Left lung (tissue), 10 donors: ENCODE data around the gene SCTR. TPM values are rescaled to one million over a fixed set of nuclear protein-coding genes. Genes with fewer than 3 reads are reported as not detected.

Experiments
- ATAC-seq: fragments of 200-7000 bp; cut with Tn5 transposase; one replicate; pipeline ENCODE4 v1.9.1; 2020; ENCODE audit warnings: moderate library complexity
- DNase-seq, 4 donors: peaks; one replicate each; pipeline ENCODE4 v3.0.0-alpha.2; 2013 to 2020
- H3K27ac ChIP-seq, 2 donors: fragments of 200-600 bp; sonication (generic) in 1 of 2; one replicate each; pipeline versions ENCODE4 v1.5.0 to v1.8.0; 2020 to 2021
- H3K27me3 ChIP-seq, 2 donors: fragments of 200-600 bp; sonication (generic) in 1 of 2; one replicate each; pipeline versions ENCODE4 v1.5.0 to v1.8.0; 2020 to 2021
- H3K36me3 ChIP-seq, 2 donors: fragments of 200-600 bp; sonication (generic) in 1 of 2; one replicate each; pipeline versions ENCODE4 v1.5.0 to v1.8.0; 2020 to 2021
- H3K4me1 ChIP-seq, 2 donors: fragments of 200-600 bp; one replicate each; pipeline ENCODE4 v1.8.0; 2021
- H3K4me3 ChIP-seq, 2 donors: fragments of 200-600 bp; sonication (generic) in 1 of 2; one replicate each; pipeline versions ENCODE4 v1.5.0 to v1.8.0; 2020 to 2021; ENCODE audit warnings: mild to moderate bottlenecking in 1 of 2
- H3K9me3 ChIP-seq, 2 donors: fragments of 200-600 bp; sonication (generic) in 1 of 2; one replicate each; pipeline versions ENCODE4 v1.5.0 to v1.8.0; 2020 to 2021
- intact Hi-C, 2 donors: fragments of 100-400 bp; cut with DNase I; formaldehyde crosslinking; loops; one replicate each; pipeline versions ENCODE4 v1.11.2 to v1.14.2; 2022
- polyA plus RNA-seq, 6 donors: library from polyadenylated mRNA; unstranded; fragments of 120-200 nt; gene quantifications; one replicate each; pipeline ENCODE4 v1.2.1, GENCODE V29; 2013; ENCODE audit not compliant: insufficient read length in 6 of 6
- total RNA-seq, 2 donors: library from RNA; stranded (reverse); fragmentation: NEBNext Ultra II Directional; extraction: Animal tissue kit (Norgen Biotek cat#: 25700); gene quantifications; one replicate each; pipeline ENCODE4 v1.2.1, GENCODE V29; 2021
- TF ChIP-seq, protein P1 (sequence below), 2 donors: fragments of 200-600 bp; sonication (generic) in 1 of 2; IDR thresholded peaks; one replicate each; pipeline versions ENCODE4 v1.5.0 to v1.8.0; 2021; ENCODE audit warnings: antibody characterized with exemption in 2 of 2
- donor health status: DM: no; HTN: yes; CAD: no.
- donor health status: DM: no; HTN: no; CAD: no.

Gene SCTR
- total and polyA plus RNA-seq, 8 donors = 2.2 to 13.7 (median 8.0) TPM

GRCh38 chr2:119419803-119420508 lies 104.3 kb downstream of the SCTR start:
- Histone ChIP-seq H3K27ac (no peak overlapping the region), H3K9me3 (no peaks in the 10 kb centered on the region), H3K4me1 (no peaks in the 10 kb centered on the region), H3K4me3 (no peak overlapping the region), H3K36me3 (no peaks in the 10 kb centered on the region), H3K27me3 (no peaks in the 10 kb centered on the region)
- no peak for ATAC-seq
- intact Hi-C loops = no loop called here
- DNase-seq = no peak
- TF ChIP-seq, protein P1, sequence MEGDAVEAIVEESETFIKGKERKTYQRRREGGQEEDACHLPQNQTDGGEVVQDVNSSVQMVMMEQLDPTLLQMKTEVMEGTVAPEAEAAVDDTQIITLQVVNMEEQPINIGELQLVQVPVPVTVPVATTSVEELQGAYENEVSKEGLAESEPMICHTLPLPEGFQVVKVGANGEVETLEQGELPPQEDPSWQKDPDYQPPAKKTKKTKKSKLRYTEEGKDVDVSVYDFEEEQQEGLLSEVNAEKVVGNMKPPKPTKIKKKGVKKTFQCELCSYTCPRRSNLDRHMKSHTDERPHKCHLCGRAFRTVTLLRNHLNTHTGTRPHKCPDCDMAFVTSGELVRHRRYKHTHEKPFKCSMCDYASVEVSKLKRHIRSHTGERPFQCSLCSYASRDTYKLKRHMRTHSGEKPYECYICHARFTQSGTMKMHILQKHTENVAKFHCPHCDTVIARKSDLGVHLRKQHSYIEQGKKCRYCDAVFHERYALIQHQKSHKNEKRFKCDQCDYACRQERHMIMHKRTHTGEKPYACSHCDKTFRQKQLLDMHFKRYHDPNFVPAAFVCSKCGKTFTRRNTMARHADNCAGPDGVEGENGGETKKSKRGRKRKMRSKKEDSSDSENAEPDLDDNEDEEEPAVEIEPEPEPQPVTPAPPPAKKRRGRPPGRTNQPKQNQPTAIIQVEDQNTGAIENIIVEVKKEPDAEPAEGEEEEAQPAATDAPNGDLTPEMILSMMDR (IDR thresholded peaks at IDR 0.05) = no peak

GRCh38 chr2:119419065-119419464 lies 105.2 kb downstream of the SCTR start:
- no peaks in the 10 kb centered on the region for H3K36me3 ChIP-seq
- H3K9me3 ChIP-seq = no peaks in the 10 kb centered on the region
- TF ChIP-seq, protein P1 (IDR thresholded peaks at IDR 0.05) = no peak
- H3K4me3 ChIP-seq = no peak overlapping the region
- DNase-seq = no peak
- H3K27ac ChIP-seq = no peak overlapping the region
- no peak for ATAC-seq
- no peaks in the 10 kb centered on the region for H3K27me3 ChIP-seq
- no peaks in the 10 kb centered on the region for H3K4me1 ChIP-seq
- intact Hi-C loops = no loop called here

- DNase-seq (no peak), ATAC-seq (no peak)
- Histone ChIP-seq H3K36me3 (no peaks in the 10 kb centered on the region), H3K27ac (no peak overlapping the region), H3K9me3 (no peaks in the 10 kb centered on the region), H3K4me1 (no peaks in the 10 kb centered on the region), H3K27me3 (no peaks in the 10 kb centered on the region), H3K4me3 (no peak overlapping the region)
- TF ChIP-seq, protein P1 (IDR thresholded peaks at IDR 0.05) = no peak
- intact Hi-C loops = no loop called here
Observed at GRCh38 chr2:119417908-119418307, 106.4 kb downstream of the SCTR start.

DNA sequence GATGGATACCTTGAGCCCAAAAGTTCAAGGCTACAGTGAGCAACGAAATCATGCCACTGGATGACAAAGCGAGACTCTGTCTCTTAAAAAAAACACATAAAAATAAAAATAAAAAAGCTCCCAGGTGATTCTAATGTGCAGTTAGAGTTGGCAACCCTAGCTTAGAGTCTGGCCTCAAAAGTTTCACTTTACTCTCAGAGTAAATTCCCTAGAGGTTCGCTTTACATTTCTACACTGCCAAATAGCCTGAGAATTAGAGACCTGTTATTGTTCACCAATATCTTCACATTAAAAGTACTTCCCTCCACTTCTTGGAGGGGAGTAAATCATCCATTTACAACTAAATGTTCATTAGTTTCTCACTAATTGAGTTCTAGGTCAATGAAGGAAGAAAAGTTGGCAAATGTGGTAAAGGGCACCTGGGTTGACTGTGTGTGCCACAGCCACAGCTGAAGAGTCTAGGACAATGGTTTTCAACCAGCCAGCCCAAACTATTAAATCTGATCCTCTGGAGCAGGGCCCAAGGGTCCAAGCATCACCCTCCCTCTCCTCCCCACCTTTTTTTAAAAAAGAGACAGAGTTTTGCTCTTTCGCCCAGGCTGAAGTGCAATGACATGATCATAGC lies 107.9 kb downstream of the SCTR start:
- intact Hi-C loops = no loop called here
- no peak overlapping the region for H3K27ac ChIP-seq
- DNase-seq (no peak), ATAC-seq (no peak)
- TF ChIP-seq, protein P1 (IDR thresholded peaks at IDR 0.05) = no peak
- H3K9me3 ChIP-seq = no peaks in the 10 kb centered on the region
- no peaks in the 10 kb centered on the region for H3K36me3 ChIP-seq
- H3K27me3 ChIP-seq = no peaks in the 10 kb centered on the region
- no peak overlapping the region for H3K4me3 ChIP-seq
- H3K4me1 ChIP-seq = no peaks in the 10 kb centered on the region

- intact Hi-C loops = no loop called here
- H3K36me3 ChIP-seq = no peaks in the 10 kb centered on the region
- no peaks in the 10 kb centered on the region for H3K27me3 ChIP-seq
- no peak overlapping the region for H3K27ac ChIP-seq
- ATAC-seq = no peak
- no peaks in the 10 kb centered on the region for H3K4me1 ChIP-seq
- no peak overlapping the region for H3K4me3 ChIP-seq
- TF ChIP-seq, protein P1 (IDR thresholded peaks at IDR 0.05) = no peak
- DNase-seq = no peak
- H3K9me3 ChIP-seq = no peaks in the 10 kb centered on the region
Observed at GRCh38 chr2:119415630-119416029, 108.7 kb downstream of the SCTR start.
